Stimulated activated CD4-positive, alpha-beta T cell treated with anti-CD3 and anti-CD28 coated beads, Interleukin-15, amount 100 ng/mL, for 48 hours (primary cell): Measurements from ENCODE around the gene ADH6.
"Not testable (repeated sequence)": the region's sequence is repeated elsewhere in the genome, so short reads cannot be mapped to it uniquely, and the experiment has no call there.

Source experiments
- DNase-seq, 2 donors: peaks; one replicate each; pipeline ENCODE4 v3.0.0-alpha.2; 2020; ENCODE audit warnings: low read depth in 2 of 2

The ADH6 gene

GRCh38 chr4:99190336-99190735 is 28.7 kb downstream of the ADH6 start:
- no peak for DNase-seq

- not testable (repeated sequence) for DNase-seq
Observed at GRCh38 chr4:99189900-99190299, 29.1 kb downstream of the ADH6 start.

GRCh38 chr4:99186029-99186428 is 33.0 kb downstream of the ADH6 start:
- no peak for DNase-seq

- DNase-seq: no peak
Observed at GRCh38 chr4:99185581-99185980, 33.5 kb downstream of the ADH6 start.

- DNase-seq: no peak
Observed at GRCh38 chr4:99180382-99181070, 38.5 kb downstream of the ADH6 start.

GRCh38 chr4:99179626-99180025 is 39.4 kb downstream of the ADH6 start:
- DNase-seq: no peak

- DNase-seq: no peak
Observed at GRCh38 chr4:99179178-99179577, 39.9 kb downstream of the ADH6 start.

- no peak for DNase-seq
Observed at GRCh38 chr4:99166544-99166943, 52.5 kb downstream of the ADH6 start.

- no peak for DNase-seq
Observed at GRCh38 chr4:99165978-99166377, 53.1 kb downstream of the ADH6 start.

GRCh38 chr4:99161373-99162099 is 57.5 kb downstream of the ADH6 start:
- no peak for DNase-seq

GRCh38 chr4:99159699-99160098 is 59.3 kb downstream of the ADH6 start:
- DNase-seq: no peak

GRCh38 chr4:99157478-99157935 is 61.5 kb downstream of the ADH6 start:
- no peak for DNase-seq

GRCh38 chr4:99156992-99157391 is 62.1 kb downstream of the ADH6 start:
- DNase-seq: no peak

- DNase-seq: no peak
Observed at GRCh38 chr4:99154658-99155342, 64.2 kb downstream of the ADH6 start.
